OCI-LY3 (cell line): ENCODE data around the gene CCSER2.

Source experiments
- H2AFZ ChIP-seq: fragments of 200-600, 300-600 bp; shearing (Covaris generic); 2 replicates; pipeline ENCODE4 v1.6.0; 2014; ENCODE audit warnings: antibody characterized with exemption, low read depth, low read length
- H3K27ac ChIP-seq: fragments of 200-600, 300-600 bp; sonication (generic); 2 replicates; pipeline ENCODE4 v1.5.1; 2014; ENCODE audit warnings: mild to moderate bottlenecking, low read length, moderate library complexity, mixed read lengths
- H3K27me3 ChIP-seq: fragments of 200-600, 300-600 bp; sonication (generic); 2 replicates; pipeline ENCODE4 v1.6.1; 2014; ENCODE audit warnings: low read depth, low read length, mixed read lengths
- H3K36me3 ChIP-seq: fragments of 200-600, 300-600 bp; sonication (generic); replicated peaks from 2 replicates; pipeline ENCODE3; 2014; ENCODE audit warnings: low read depth, low read length, mixed read lengths
- H3K4me1 ChIP-seq: fragments of 300-600, 200-600 bp; sonication (generic); 2 replicates; pipeline ENCODE4 v1.6.1; 2014; ENCODE audit warnings: low read length, mixed read lengths
- H3K4me2 ChIP-seq: fragments of 200-600, 300-600 bp; sonication (generic); 2 replicates; pipeline ENCODE4 v1.6.1; 2014; ENCODE audit warnings: low read length, mixed read lengths
- H3K4me3 ChIP-seq: fragments of 300-600, 200-600 bp; sonication (generic); 2 replicates; pipeline ENCODE4 v1.5.1; 2014; ENCODE audit warnings: antibody characterized with exemption, mild to moderate bottlenecking, low read length, moderate library complexity
- H3K79me2 ChIP-seq: fragments of 300-600, 200-600 bp; shearing (Covaris generic); 2 replicates; pipeline ENCODE4 v1.6.1; 2014; ENCODE audit warnings: mild to moderate bottlenecking, low read length, mixed read lengths
- H3K9ac ChIP-seq: fragments of 300-600, 200-600 bp; shearing (Covaris generic); 2 replicates; pipeline ENCODE4 v1.6.0; 2014; ENCODE audit warnings: mild to moderate bottlenecking, low read length, moderate library complexity
- H3K9me3 ChIP-seq: fragments of 200-600, 300-600 bp; shearing (Covaris generic); 2 replicates; pipeline ENCODE4 v1.6.1; 2014; ENCODE audit warnings: low read length, mixed read lengths; ENCODE audit not compliant: insufficient read depth
- H4K20me1 ChIP-seq: fragments of 200-600, 300-600 bp; sonication (generic); 2 replicates; pipeline ENCODE4 v1.6.1; 2016; ENCODE audit warnings: low read length, mixed read lengths; ENCODE audit not compliant: insufficient read depth
- EZH2phosphoT487 ChIP-seq: fragments of 200-600 bp; shearing (Covaris generic); IDR thresholded peaks from 2 replicates; pipeline ENCODE4 v1.6.1; 2018; ENCODE audit warnings: antibody characterized with exemption, mixed run types, low read depth
- TF ChIP-seq, protein P1 (sequence below): fragments of 200-600, 300-600 bp; sonication (generic); IDR thresholded peaks from 2 replicates; pipeline ENCODE4 v1.5.1; 2014; ENCODE audit warnings: antibody characterized with exemption, low read length, low read depth

CCSER2 gene

GRCh38 chr10:84537447-84537931, 209.1 kb downstream of the CCSER2 start:
- Histone ChIP-seq H4K20me1 (no peaks in the 10 kb centered on the region), H3K36me3 (no peaks in the 10 kb centered on the region), H3K27ac (no peak overlapping the region), H2AFZ (no peak overlapping the region), H3K27me3 (no peaks in the 10 kb centered on the region), H3K9ac (no peak overlapping the region), H3K79me2 (no peaks in the 10 kb centered on the region), H3K4me2 (peak overlapping the region; percentile 35), H3K4me1 (no peaks in the 10 kb centered on the region), H3K4me3 (no peak overlapping the region), H3K9me3 (no peaks in the 10 kb centered on the region)
- no peak for TF ChIP-seq EZH2phosphoT487
- TF ChIP-seq, protein P1, sequence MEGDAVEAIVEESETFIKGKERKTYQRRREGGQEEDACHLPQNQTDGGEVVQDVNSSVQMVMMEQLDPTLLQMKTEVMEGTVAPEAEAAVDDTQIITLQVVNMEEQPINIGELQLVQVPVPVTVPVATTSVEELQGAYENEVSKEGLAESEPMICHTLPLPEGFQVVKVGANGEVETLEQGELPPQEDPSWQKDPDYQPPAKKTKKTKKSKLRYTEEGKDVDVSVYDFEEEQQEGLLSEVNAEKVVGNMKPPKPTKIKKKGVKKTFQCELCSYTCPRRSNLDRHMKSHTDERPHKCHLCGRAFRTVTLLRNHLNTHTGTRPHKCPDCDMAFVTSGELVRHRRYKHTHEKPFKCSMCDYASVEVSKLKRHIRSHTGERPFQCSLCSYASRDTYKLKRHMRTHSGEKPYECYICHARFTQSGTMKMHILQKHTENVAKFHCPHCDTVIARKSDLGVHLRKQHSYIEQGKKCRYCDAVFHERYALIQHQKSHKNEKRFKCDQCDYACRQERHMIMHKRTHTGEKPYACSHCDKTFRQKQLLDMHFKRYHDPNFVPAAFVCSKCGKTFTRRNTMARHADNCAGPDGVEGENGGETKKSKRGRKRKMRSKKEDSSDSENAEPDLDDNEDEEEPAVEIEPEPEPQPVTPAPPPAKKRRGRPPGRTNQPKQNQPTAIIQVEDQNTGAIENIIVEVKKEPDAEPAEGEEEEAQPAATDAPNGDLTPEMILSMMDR: peak; percentile 72

- Histone ChIP-seq H2AFZ (no peak overlapping the region), H3K9me3 (no peaks in the 10 kb centered on the region), H3K27ac (no peak overlapping the region), H4K20me1 (no peaks in the 10 kb centered on the region), H3K36me3 (no peaks in the 10 kb centered on the region), H3K79me2 (no peaks in the 10 kb centered on the region), H3K27me3 (no peaks in the 10 kb centered on the region), H3K4me3 (no peak overlapping the region), H3K9ac (no peak overlapping the region), H3K4me2 (no peak overlapping the region), H3K4me1 (no peaks in the 10 kb centered on the region)
- no peak for TF ChIP-seq EZH2phosphoT487
- TF ChIP-seq, protein P1: no peak
Observed at GRCh38 chr10:84538036-84538435, 209.6 kb downstream of the CCSER2 start.

DNA sequence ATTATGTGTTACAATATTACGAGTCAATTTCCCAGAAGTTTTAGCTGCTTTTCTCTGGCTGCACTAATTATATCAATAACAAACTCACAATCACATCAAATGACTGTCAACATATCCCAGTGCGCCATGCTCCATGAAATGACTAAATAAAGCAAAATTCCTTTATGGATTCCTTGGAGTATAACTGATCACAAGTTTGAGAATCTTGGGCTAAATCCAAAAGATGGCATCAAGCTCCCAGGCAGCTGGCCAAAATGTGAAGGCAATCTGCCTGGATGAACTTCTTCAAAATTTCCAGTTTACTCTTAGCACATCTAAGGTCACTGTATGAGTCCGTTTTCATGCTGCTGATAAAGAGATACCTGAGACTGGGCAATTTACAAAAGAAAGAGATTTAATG, 210.8 kb downstream of the CCSER2 start:
- H2AFZ ChIP-seq: no peak overlapping the region
- H3K9ac ChIP-seq: no peak overlapping the region
- no peaks in the 10 kb centered on the region for H3K27me3 ChIP-seq
- no peak overlapping the region for H3K27ac ChIP-seq
- H3K9me3 ChIP-seq: no peaks in the 10 kb centered on the region
- no peak for TF ChIP-seq EZH2phosphoT487
- TF ChIP-seq, protein P1: no peak
- no peak overlapping the region for H3K4me2 ChIP-seq
- no peaks in the 10 kb centered on the region for H3K36me3 ChIP-seq
- no peaks in the 10 kb centered on the region for H3K4me1 ChIP-seq
- H3K4me3 ChIP-seq: no peak overlapping the region
- no peaks in the 10 kb centered on the region for H3K79me2 ChIP-seq
- no peaks in the 10 kb centered on the region for H4K20me1 ChIP-seq

GRCh38 chr10:84540022-84540616, 211.7 kb downstream of the CCSER2 start:
- H4K20me1 ChIP-seq: no peaks in the 10 kb centered on the region
- H3K27ac ChIP-seq: no peak overlapping the region
- H3K4me2 ChIP-seq: peak overlapping the region; percentile 82
- no peaks in the 10 kb centered on the region for H3K4me1 ChIP-seq
- H2AFZ ChIP-seq: peak overlapping the region; percentile 25; the same call in 1 of the 2 replicates
- H3K36me3 ChIP-seq: no peaks in the 10 kb centered on the region
- no peaks in the 10 kb centered on the region for H3K9me3 ChIP-seq
- TF ChIP-seq, protein P1: no peak
- no peak for TF ChIP-seq EZH2phosphoT487
- H3K4me3 ChIP-seq: peak overlapping the region; percentile 65
- no peak overlapping the region for H3K9ac ChIP-seq
- no peaks in the 10 kb centered on the region for H3K79me2 ChIP-seq
- H3K27me3 ChIP-seq: no peaks in the 10 kb centered on the region
